ENCODE results near the gene RPL34. TPM values are rescaled to one million over a fixed set of nuclear protein-coding genes. Genes with fewer than 3 reads are reported as not detected.
"Not testable (repeated sequence)": the region's sequence is repeated elsewhere in the genome, so short reads cannot be mapped to it uniquely, and the experiment has no call there.

Gene RPL34
- polyA plus RNA-seq (2013, experiment 1 of 4), result 2,206 TPM
- 1,965 TPM for polyA plus RNA-seq (2013, experiment 2 of 4)
- polyA plus RNA-seq (2013, experiment 3 of 4), result 2,760 TPM
- polyA plus RNA-seq (2013, experiment 4 of 4), result 2,741 TPM

DNA sequence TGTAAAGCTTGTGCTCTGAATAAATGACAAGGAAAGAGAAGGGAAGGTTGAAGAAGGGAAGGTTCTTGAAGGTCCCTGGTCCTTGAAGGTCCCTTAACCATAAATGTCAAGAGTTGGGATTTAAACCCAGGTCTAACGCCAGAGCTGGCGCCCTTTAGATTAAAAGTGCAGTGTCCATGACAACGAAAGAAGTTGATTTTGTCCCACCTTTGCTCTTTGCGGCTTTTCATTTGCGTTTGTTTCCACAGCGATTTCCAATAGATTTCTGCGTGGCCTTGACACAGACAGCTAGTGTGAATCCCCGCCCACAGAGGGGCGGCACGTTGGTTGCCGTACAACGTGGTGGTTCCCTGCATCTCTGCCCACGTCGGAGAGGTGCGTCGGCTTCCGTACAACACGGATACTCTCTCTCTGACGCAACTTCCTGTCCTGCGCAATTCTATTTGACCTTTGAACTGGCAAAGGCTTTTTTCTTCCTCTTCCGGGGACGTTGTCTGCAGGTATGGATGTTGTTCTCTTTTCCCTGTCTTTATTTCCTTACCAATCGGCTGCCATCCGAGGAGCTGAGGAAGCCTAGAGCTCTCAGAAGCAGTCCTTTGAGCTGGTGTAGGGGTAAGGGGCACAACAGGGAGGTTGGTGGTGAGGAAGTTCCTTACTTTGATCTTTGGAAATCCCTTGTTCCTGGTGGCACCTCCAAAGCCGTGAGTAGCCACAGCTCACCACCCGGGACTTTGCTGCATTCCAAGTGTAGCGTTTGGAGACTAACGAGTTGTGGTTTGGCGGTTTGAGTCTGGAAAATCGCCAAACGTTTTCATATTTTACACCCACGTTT lies at the start of gene RPL34:
Gene RPL34, plus strand, starts transcription at position 476 of the 832 bp plus-strand sequence. CDS start 1,384 bp downstream, outside the sequence.
- 3% methylated on average over 31 to 32 of the region's 32 CpGs for WGBS, 2 experiments
- no peaks in the 10 kb centered on the region for H3K9me3 ChIP-seq (ENCODE audit: control insufficient read depth, low read length)
- peak within 1 kb of the TSS; percentile 92 for H3K27ac ChIP-seq (ENCODE audit: insufficient read depth, low read depth, low read length, poor library complexity, severe bottlenecking)
- peak within 1 kb of the TSS; percentile 88 for H3K4me3 ChIP-seq (ENCODE audit: insufficient read depth, low read depth, low read length)
- H3K27me3 ChIP-seq (ENCODE audit: control insufficient read depth, insufficient read depth, low read length, poor library complexity, severe bottlenecking), result no peaks in the 10 kb centered on the region
- peaks cover 27% of the 10 kb centered on the region for H3K36me3 ChIP-seq (ENCODE audit: control insufficient read depth, insufficient read depth, low read length)
- H3K4me1 ChIP-seq (ENCODE audit: control insufficient read depth, insufficient read depth, low read length), result no peaks in the 10 kb centered on the region

DNA sequence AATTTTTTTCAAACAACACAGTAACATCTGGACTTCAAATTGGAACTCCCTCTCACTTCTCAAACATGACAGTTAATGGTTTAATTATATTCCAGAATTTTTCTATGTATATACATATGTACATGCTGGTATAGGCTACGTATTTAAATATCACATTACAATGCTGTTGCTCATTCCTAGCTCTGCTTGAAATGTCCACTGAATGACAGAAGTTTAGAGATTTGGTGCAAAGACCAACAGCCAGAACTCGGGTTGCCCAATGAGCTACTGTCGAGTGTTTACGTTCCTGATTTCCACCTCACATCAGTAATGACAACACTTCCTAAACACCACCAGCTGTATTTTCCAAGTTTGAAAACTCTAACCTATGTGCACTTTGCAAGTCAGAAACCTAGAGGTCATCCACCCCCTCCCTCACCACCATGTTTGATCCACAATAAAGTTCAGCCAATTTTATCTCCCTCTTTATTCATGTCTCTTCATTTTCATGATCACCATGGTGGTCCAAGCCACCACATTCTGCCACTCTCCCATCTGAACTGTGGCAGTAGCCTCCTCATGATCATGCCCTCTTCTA lies 49.3 kb upstream of the RPL34 start:
- no peaks in the 10 kb centered on the region for H3K4me1 ChIP-seq (ENCODE audit: control insufficient read depth, insufficient read depth, low read length)
- H3K27me3 ChIP-seq (ENCODE audit: control insufficient read depth, insufficient read depth, low read length, poor library complexity, severe bottlenecking), result no peaks in the 10 kb centered on the region
- 66 to 68% methylated on average over 4 of the region's 4 CpGs for WGBS, 2 experiments
- no peak overlapping the region for H3K27ac ChIP-seq (ENCODE audit: insufficient read depth, low read depth, low read length, poor library complexity, severe bottlenecking)
- H3K4me3 ChIP-seq (ENCODE audit: insufficient read depth, low read depth, low read length), result no peak overlapping the region
- no peaks in the 10 kb centered on the region for H3K36me3 ChIP-seq (ENCODE audit: control insufficient read depth, insufficient read depth, low read length)
- no peaks in the 10 kb centered on the region for H3K9me3 ChIP-seq (ENCODE audit: control insufficient read depth, low read length)

DNA sequence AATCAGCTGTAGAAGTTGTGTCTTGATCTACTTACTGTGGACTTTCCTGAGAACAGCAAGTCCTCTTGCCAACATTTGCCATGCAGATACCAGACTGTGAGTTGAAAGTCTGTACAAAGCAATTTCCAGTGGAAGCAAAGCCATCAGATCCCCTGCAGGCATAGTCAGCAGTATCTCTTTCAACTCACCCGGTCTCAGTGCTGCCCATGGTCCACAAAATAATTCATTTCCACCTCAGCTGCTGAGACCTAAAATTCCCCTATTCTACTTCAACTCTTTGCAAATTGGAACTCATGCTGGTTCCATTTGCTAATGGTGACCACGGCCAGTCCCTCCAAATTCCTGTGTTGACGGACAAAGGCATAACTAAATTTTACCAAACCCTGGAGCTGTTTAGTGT lies 46.0 kb upstream of the RPL34 start:
- Histone ChIP-seq H3K27ac (ENCODE audit: insufficient read depth, low read depth, low read length, poor library complexity, severe bottlenecking) (no peak overlapping the region), H3K4me3 (ENCODE audit: insufficient read depth, low read depth, low read length) (no peak overlapping the region), H3K4me1 (ENCODE audit: control insufficient read depth, insufficient read depth, low read length) (no peaks in the 10 kb centered on the region), H3K27me3 (ENCODE audit: control insufficient read depth, insufficient read depth, low read length, poor library complexity, severe bottlenecking) (no peaks in the 10 kb centered on the region), H3K9me3 (ENCODE audit: control insufficient read depth, low read length) (no peaks in the 10 kb centered on the region), H3K36me3 (ENCODE audit: control insufficient read depth, insufficient read depth, low read length) (no peaks in the 10 kb centered on the region)
- 39 to 43% methylated on average over 3 of the region's 3 CpGs for WGBS, 2 experiments

DNA sequence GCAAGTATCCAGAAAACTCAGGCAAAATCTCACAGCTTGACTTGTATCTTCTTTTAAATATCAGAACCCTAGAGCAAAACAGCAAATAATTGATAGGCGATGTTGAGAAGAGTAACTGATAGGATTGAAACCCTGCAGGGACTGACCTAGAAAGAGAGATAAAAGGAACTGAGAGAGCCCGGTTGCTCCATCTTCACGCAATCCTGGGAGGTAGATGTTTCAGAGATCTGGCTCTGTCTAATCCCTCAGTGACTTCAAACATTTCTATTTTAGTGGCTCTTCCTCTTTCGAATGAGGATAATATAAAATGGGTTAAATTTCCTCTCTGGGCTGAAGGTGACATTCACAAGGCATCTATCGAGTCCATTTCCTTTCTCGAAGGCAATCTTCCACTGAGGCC lies 39.3 kb upstream of the RPL34 start:
- H3K27me3 ChIP-seq (ENCODE audit: control insufficient read depth, insufficient read depth, low read length, poor library complexity, severe bottlenecking), result no peaks in the 10 kb centered on the region
- H3K27ac ChIP-seq (ENCODE audit: insufficient read depth, low read depth, low read length, poor library complexity, severe bottlenecking), result no peak overlapping the region
- no peaks in the 10 kb centered on the region for H3K36me3 ChIP-seq (ENCODE audit: control insufficient read depth, insufficient read depth, low read length)
- no peaks in the 10 kb centered on the region for H3K9me3 ChIP-seq (ENCODE audit: control insufficient read depth, low read length)
- H3K4me1 ChIP-seq (ENCODE audit: control insufficient read depth, insufficient read depth, low read length), result no peaks in the 10 kb centered on the region
- WGBS, 2 experiments, result 91% methylated on average over 6 of the region's 6 CpGs
- H3K4me3 ChIP-seq (ENCODE audit: insufficient read depth, low read depth, low read length), result no peak overlapping the region

DNA sequence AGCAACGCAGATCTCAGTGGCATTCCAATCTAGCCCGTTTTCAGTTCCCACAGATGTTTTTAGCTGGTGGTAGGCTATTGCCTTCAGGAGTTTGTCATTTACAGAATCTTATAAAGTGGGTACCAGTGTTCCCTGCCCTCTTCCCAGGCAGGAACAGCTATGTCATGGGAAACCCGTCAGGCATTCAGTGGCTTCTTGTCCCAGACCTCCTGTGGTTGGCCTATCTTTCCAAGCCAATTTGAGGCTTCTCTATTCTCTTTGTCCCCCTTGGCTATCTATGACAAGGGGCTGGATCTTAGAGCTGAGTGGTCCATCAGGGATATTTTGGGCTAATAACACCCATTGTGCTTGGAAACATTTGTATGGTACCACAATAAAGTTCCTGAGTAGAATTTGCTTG lies 33.6 kb upstream of the RPL34 start:
- H3K27ac ChIP-seq (ENCODE audit: insufficient read depth, low read depth, low read length, poor library complexity, severe bottlenecking), result no peak overlapping the region
- H3K4me3 ChIP-seq (ENCODE audit: insufficient read depth, low read depth, low read length), result no peak overlapping the region
- no peaks in the 10 kb centered on the region for H3K27me3 ChIP-seq (ENCODE audit: control insufficient read depth, insufficient read depth, low read length, poor library complexity, severe bottlenecking)
- peaks cover 4% of the 10 kb centered on the region for H3K4me1 ChIP-seq (ENCODE audit: control insufficient read depth, insufficient read depth, low read length)
- no peaks in the 10 kb centered on the region for H3K36me3 ChIP-seq (ENCODE audit: control insufficient read depth, insufficient read depth, low read length)
- H3K9me3 ChIP-seq (ENCODE audit: control insufficient read depth, low read length), result no peaks in the 10 kb centered on the region
- 81 to 82% methylated on average over 3 of the region's 3 CpGs for WGBS, 2 experiments

DNA sequence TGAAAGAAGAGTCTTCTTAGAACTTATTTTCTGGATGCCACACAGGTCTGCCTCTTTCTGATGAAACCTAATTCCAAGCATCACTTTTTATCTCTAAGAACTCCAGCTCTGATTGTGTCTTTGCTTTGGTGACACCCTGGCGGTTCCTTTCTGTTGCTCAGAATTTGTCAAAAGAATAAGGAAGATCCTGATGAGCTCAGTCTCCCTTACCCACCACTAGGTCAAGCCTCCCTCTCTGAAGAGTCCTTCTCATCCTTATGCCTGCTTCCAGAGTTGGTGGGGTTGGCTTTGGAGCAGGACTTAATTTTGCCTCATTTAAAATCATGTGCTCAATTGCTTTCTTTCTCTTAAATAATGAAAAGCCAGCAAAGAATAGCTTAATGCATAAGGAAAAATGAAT lies 31.5 kb upstream of the RPL34 start:
- Histone ChIP-seq H3K27ac (ENCODE audit: insufficient read depth, low read depth, low read length, poor library complexity, severe bottlenecking) (no peak overlapping the region), H3K4me1 (ENCODE audit: control insufficient read depth, insufficient read depth, low read length) (peaks cover 4% of the 10 kb centered on the region), H3K27me3 (ENCODE audit: control insufficient read depth, insufficient read depth, low read length, poor library complexity, severe bottlenecking) (no peaks in the 10 kb centered on the region), H3K4me3 (ENCODE audit: insufficient read depth, low read depth, low read length) (no peak overlapping the region), H3K36me3 (ENCODE audit: control insufficient read depth, insufficient read depth, low read length) (no peaks in the 10 kb centered on the region), H3K9me3 (ENCODE audit: control insufficient read depth, low read length) (no peaks in the 10 kb centered on the region)
- WGBS, 2 experiments, result 64 to 70% methylated on average over 1 of the region's 1 CpG

DNA sequence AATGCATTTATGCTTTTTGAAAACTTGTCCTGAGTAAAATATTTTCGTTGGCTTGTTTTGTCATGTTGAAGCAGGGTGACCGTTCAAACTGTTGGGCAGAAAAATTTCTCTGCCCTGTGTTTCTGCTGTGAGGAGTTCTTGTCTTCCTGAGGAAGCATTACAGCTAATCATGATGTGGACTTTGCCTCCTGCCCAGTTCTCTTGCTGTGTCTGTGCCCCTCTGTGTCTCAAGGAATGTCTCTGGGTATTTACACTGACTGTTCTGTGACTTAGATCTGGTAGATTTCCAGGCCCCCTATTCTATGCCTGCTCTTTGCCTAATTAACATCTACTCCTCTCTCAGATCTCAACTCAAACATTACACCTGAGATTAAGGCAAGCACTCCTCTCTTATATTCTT lies 30.4 kb upstream of the RPL34 start:
- H3K4me1 ChIP-seq (ENCODE audit: control insufficient read depth, insufficient read depth, low read length), result peaks cover 4% of the 10 kb centered on the region
- 40 to 41% methylated on average over 2 of the region's 2 CpGs for WGBS, 2 experiments
- no peaks in the 10 kb centered on the region for H3K9me3 ChIP-seq (ENCODE audit: control insufficient read depth, low read length)
- no peak overlapping the region for H3K27ac ChIP-seq (ENCODE audit: insufficient read depth, low read depth, low read length, poor library complexity, severe bottlenecking)
- no peaks in the 10 kb centered on the region for H3K27me3 ChIP-seq (ENCODE audit: control insufficient read depth, insufficient read depth, low read length, poor library complexity, severe bottlenecking)
- H3K4me3 ChIP-seq (ENCODE audit: insufficient read depth, low read depth, low read length), result no peak overlapping the region
- H3K36me3 ChIP-seq (ENCODE audit: control insufficient read depth, insufficient read depth, low read length), result no peaks in the 10 kb centered on the region

DNA sequence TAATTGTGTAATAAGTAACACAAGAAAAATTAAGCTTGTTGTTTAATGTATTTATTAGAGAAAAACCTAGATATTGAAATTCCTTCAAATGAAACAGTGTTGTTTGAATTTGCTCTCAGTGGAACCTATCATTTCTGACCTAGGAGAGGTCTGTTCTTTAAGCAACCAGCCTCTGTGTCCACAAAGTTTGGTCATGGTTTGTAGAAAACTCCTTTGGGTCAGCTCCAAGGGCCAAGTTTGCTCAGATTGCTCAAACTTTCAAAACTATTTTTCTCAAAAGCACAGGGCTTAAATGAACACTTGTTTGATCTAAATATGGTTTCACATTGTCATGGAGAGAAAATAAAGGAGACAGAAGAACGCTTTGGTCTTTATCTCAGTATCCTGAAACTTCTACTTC lies 29.6 kb upstream of the RPL34 start:
- no peaks in the 10 kb centered on the region for H3K27me3 ChIP-seq (ENCODE audit: control insufficient read depth, insufficient read depth, low read length, poor library complexity, severe bottlenecking)
- WGBS, 2 experiments, result 100% methylated on average over 1 of the region's 1 CpG; no CpG with 5 or more reads in 1 of the 2 experiments
- no peaks in the 10 kb centered on the region for H3K36me3 ChIP-seq (ENCODE audit: control insufficient read depth, insufficient read depth, low read length)
- H3K9me3 ChIP-seq (ENCODE audit: control insufficient read depth, low read length), result no peaks in the 10 kb centered on the region
- H3K4me1 ChIP-seq (ENCODE audit: control insufficient read depth, insufficient read depth, low read length), result peaks cover 4% of the 10 kb centered on the region
- H3K4me3 ChIP-seq (ENCODE audit: insufficient read depth, low read depth, low read length), result no peak overlapping the region
- no peak overlapping the region for H3K27ac ChIP-seq (ENCODE audit: insufficient read depth, low read depth, low read length, poor library complexity, severe bottlenecking)

DNA sequence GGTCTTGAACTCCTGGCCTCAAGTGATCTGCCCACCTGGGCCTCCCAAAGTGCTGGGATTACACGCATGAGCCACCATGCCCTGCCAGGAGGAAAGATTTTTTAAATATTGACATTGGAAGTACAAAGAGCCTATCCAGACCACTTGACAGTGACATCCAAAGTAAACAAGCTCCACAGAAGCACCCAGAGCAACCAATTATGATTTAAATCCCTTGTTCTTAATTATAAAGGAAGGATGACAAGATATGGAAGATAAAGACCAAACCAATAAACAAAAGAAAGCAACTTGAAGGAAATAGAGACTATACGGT lies 27.7 kb upstream of the RPL34 start:
- H3K4me3 ChIP-seq (ENCODE audit: insufficient read depth, low read depth, low read length), result no peak overlapping the region
- WGBS, 2 experiments, result 24 to 46% methylated on average over 2 of the region's 2 CpGs
- no peaks in the 10 kb centered on the region for H3K36me3 ChIP-seq (ENCODE audit: control insufficient read depth, insufficient read depth, low read length)
- H3K4me1 ChIP-seq (ENCODE audit: control insufficient read depth, insufficient read depth, low read length), result peaks cover 4% of the 10 kb centered on the region
- no peaks in the 10 kb centered on the region for H3K27me3 ChIP-seq (ENCODE audit: control insufficient read depth, insufficient read depth, low read length, poor library complexity, severe bottlenecking)
- H3K9me3 ChIP-seq (ENCODE audit: control insufficient read depth, low read length), result no peaks in the 10 kb centered on the region
- H3K27ac ChIP-seq (ENCODE audit: insufficient read depth, low read depth, low read length, poor library complexity, severe bottlenecking), result no peak overlapping the region

DNA sequence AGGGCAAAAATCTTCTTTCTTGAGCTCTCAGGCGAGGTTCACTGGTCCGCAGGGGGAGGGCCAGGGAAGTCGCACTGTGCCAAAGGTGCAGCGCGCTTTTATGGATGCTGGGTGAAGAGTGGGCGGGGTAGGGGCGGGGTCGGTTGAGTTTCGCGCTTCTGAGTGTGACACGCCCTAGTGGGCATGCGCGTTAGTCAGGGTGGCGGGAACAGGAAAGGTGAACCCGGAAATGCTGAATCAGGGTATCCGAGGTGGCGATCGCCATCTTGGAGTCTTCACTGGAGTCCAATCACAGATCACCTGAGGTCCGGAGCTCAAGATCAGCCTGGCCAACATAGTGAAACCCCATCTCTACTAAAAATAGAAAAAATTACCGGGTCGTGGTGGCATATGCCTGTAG lies 26.1 kb upstream of the RPL34 start:
- H3K36me3 ChIP-seq (ENCODE audit: control insufficient read depth, insufficient read depth, low read length); H3K4me3 ChIP-seq (ENCODE audit: insufficient read depth, low read depth, low read length); H3K27me3 ChIP-seq (ENCODE audit: control insufficient read depth, insufficient read depth, low read length, poor library complexity, severe bottlenecking); H3K27ac ChIP-seq (ENCODE audit: insufficient read depth, low read depth, low read length, poor library complexity, severe bottlenecking); H3K4me1 ChIP-seq (ENCODE audit: control insufficient read depth, insufficient read depth, low read length); H3K9me3 ChIP-seq (ENCODE audit: control insufficient read depth, low read length): not testable (repeated sequence)
- 94 to 95% methylated on average over 21 of the region's 21 CpGs for WGBS, 2 experiments
